ENCODE results near the gene CFAP251.

- TF ChIP-seq CTCF (IDR thresholded peaks at IDR 0.05; ENCODE audit: poor library complexity, severe bottlenecking) (no peak), TAF1 (IDR thresholded peaks at IDR 0.05; ENCODE audit: low read depth) (no peak), EP300 (conservative IDR thresholded peaks at IDR 0.05; ENCODE audit: poor library complexity, severe bottlenecking) (no peak), EZH2 (IDR thresholded peaks at IDR 0.05; ENCODE audit: borderline replicate concordance, insufficient read depth, low read length, poor library complexity, severe bottlenecking) (no peak), POLR2AphosphoS5 (IDR thresholded peaks at IDR 0.05) (no peak)
Measured at GRCh38 chr12:121893961-121894460, 24.4 kb upstream of the CFAP251 start.
